ENCODE measurements around the gene SYT7.

- TF ChIP-seq, protein P1, sequence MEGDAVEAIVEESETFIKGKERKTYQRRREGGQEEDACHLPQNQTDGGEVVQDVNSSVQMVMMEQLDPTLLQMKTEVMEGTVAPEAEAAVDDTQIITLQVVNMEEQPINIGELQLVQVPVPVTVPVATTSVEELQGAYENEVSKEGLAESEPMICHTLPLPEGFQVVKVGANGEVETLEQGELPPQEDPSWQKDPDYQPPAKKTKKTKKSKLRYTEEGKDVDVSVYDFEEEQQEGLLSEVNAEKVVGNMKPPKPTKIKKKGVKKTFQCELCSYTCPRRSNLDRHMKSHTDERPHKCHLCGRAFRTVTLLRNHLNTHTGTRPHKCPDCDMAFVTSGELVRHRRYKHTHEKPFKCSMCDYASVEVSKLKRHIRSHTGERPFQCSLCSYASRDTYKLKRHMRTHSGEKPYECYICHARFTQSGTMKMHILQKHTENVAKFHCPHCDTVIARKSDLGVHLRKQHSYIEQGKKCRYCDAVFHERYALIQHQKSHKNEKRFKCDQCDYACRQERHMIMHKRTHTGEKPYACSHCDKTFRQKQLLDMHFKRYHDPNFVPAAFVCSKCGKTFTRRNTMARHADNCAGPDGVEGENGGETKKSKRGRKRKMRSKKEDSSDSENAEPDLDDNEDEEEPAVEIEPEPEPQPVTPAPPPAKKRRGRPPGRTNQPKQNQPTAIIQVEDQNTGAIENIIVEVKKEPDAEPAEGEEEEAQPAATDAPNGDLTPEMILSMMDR (IDR thresholded peaks at IDR 0.05): no peak
- no peak for TF ChIP-seq POLR2A (IDR thresholded peaks at IDR 0.05)
Observed at GRCh38 chr11:61549662-61550568, 31.0 kb downstream of the SYT7 start.
